Forelimb muscle (tissue), 1 donor: ENCODE results near the gene CD2AP. TPM values are rescaled to one million over a fixed set of nuclear protein-coding genes. Genes with fewer than 3 reads are reported as not detected.
"Not testable (repeated sequence)": the region's sequence is repeated elsewhere in the genome, so short reads cannot be mapped to it uniquely, and the experiment has no call there.

ENCODE experiments used
- DNase-seq: peaks from one replicate; pipeline ENCODE4 v3.0.0-alpha.2; 2013; ENCODE audit warnings: low read depth
- polyA plus RNA-seq: library from polyadenylated mRNA; unstranded; fragments of 120-200 nt; gene quantifications from one replicate; pipeline ENCODE4 v1.2.1, GENCODE V29; 2013; ENCODE audit not compliant: insufficient read length

CD2AP gene
- 9.3 TPM for polyA plus RNA-seq

- peak; percentile 62 for DNase-seq
These were observed at the start of gene CD2AP for GRCh38 chr6:47477497-47478232. Gene CD2AP, plus strand, starts transcription at chr6:47477789. Its CDS starts 456 bp downstream, at chr6:47478245.

DNA sequence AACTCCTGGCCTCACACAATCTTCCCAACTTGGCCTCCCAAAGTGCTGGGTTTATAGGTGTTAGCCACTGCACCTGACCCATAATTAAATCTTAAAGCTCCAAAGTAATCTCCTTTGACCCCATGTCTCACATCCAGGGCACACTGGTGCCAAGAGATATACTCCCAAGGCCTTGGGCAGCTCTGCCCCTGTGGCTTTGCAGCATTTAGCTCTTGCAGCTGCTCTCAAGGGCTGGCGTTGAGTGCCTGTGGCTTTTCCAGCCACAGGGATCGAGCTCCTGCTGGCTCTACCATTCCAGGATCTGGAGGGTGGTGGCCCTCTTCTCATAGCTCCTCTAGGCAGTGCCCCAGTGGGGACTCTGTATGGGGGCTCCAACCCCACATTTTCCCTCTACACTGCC, 49.3 kb upstream of the CD2AP start:
- DNase-seq, result no peak

DNA sequence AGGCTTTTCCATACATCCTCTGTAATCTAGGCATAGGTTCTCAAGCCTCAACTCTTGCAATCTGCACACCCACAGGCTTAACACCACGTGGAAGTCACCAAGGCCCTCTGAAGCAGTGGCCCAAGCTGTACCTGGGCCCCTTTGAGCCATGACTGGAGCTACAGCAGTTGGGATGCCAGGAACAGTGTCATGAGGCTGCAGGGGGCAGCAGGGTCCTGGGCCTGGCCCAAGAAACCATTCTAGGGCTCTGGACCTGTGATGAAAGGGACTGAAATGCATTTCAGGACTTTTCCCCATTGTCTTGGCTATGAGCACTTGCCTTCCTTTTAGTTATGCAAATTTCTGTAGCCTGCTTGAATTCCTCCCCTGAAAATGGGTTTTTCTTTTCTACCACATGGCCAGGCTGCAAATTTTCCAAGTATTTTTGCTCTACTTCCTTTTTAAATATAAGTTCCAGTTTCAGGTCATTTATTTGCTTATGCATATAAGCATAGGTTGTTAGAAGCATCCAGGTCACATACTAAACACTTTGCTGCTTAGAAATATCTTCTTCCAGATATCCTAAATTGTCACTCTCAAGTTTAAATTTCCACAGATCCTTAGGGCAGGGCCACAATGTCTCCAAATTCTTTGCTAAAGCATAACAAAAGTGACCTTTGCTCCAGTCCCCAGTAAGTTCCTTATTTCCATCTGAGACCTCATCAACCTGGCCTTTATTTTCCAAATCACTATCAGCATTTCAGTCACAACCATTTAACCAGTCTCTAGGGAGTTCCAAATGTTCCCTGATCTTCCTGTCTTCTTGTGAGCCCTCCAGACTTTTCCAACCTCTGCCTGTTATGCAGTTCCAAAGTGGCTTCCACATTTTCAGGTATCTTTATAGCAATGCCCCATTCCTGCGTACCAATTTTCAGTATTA, 48.6 kb upstream of the CD2AP start:
- DNase-seq, result no peak

GRCh38 chr6:47434372-47435253, 43.0 kb upstream of the CD2AP start:
- no peak for DNase-seq

DNA sequence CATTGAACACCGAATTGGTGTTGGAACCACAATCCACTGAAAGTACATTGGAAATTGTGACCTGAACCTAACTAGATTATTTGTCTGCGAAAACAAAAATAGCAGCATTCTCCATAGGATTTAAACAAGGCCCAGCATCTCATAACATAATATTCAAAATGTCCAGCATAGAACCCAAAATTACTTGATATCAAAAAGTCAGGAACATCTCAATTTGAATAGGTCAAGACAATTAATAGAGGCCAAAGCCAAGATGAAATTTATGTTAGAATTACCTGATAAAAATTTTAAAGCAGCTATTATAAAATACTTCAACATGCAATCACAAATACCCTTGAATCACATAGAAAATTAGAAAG, 42.4 kb upstream of the CD2AP start:
- no peak for DNase-seq

GRCh38 chr6:47437592-47437991, 40.0 kb upstream of the CD2AP start:
- no peak for DNase-seq

- DNase-seq, result no peak
These were observed 38.9 kb upstream of the CD2AP start for GRCh38 chr6:47438481-47439347.

DNA sequence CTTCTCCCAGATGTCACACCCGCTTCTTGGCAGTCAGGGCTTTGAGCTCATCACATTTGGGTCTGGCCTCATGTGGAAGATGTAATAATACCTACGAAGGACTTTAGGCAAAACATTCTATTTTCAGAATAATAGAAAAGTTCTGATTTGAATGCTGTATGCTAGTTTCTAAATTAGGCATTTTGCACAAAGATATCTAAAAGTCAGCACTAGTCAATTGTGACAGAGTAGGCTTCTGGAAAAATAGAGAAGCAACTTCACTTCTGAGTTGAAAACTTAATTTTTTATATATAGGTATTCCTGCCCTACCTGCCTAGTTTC, 38.3 kb upstream of the CD2AP start:
- no peak for DNase-seq

GRCh38 chr6:47440719-47441118, 36.9 kb upstream of the CD2AP start:
- DNase-seq, result no peak

DNA sequence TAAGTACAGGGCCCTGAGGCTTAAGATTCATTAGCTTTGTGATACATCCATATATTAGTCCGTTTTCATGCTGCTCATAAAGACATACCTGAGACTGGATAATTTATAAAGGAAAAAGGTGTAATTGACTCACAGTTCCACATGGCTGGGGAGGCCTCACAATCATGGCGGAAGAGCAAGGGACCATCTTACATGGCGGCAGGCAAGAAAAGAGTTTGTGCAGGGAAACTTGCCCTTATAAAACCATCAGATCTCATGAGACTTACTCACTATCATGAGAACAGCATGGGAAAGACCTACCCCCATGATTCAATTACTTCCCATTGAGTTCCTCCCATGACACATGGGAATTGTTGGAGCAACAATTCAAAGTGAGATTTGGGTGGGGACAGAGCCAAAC, 32.6 kb upstream of the CD2AP start:
- DNase-seq, result not testable (repeated sequence)

- DNase-seq, result no peak
These were observed 30.8 kb upstream of the CD2AP start for GRCh38 chr6:47446669-47447330.

DNA sequence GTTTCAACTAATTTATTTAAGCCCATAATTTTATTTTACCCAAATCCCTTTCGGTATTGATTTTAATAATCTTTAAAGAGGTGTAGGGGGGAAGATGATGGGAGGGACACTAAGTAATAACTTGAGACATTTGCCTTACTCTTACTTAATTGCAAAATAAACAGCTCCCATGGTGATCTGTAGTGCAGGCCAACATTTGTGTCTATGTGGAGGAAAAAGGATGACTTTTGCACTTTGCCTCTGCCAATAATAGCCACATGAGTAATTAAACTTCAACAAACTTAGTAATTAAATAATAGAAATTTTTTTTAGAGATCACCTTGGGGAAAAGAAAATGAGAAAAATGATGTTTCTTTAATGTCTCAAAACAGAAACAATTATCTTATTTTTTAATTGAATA, 29.9 kb upstream of the CD2AP start:
- DNase-seq, result no peak

- no peak for DNase-seq
These were observed 26.4 kb upstream of the CD2AP start for GRCh38 chr6:47451162-47451561.

DNA sequence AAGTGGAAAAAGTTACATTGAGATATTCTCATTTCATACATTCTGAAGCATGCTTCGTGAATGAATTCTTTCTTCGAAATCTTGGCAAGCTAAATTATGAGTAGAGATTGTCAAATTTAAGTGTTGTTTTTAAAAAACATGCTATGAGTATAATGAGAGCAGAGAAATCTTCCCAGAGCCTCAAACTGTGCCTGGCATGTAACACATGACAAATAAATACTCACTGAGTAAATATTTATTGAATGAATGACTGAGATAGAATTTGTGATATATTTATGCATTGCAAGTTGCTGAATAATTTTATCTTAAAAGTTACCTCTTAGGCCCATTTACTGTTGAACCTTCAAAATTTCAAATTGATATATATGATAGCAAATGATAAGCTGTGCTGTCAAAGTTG, 24.7 kb upstream of the CD2AP start:
- DNase-seq, result no peak

DNA sequence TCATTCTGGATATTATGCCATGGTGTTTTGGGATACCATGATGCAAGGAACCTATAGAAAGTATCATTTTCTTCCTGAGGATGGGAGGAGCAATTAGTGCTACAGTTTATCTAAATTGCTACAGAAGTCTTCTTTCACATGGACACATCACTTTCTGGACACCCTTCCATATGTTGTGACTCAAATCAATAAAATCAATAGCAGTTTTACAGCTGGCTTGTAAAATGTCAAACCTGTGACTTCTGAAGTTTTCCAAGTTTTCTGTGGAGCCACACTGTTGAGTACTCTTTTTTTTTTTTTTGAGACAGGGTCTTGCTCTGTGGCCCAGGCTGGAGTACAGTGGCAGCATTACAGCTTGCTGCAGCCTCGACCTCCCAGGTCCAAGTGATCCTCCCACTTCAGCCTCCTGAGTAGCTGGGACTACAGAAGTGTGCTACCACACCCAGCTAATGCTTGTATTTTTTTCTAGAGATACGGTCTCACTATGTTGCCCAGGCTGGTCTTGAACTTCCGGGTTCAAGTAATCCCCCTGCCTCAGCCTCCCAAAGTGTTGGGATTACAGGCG, 24.1 kb upstream of the CD2AP start:
- DNase-seq, result no peak

GRCh38 chr6:47454713-47455396, 22.7 kb upstream of the CD2AP start:
- no peak for DNase-seq

GRCh38 chr6:47455533-47456209, 21.9 kb upstream of the CD2AP start:
- DNase-seq, result no peak

DNA sequence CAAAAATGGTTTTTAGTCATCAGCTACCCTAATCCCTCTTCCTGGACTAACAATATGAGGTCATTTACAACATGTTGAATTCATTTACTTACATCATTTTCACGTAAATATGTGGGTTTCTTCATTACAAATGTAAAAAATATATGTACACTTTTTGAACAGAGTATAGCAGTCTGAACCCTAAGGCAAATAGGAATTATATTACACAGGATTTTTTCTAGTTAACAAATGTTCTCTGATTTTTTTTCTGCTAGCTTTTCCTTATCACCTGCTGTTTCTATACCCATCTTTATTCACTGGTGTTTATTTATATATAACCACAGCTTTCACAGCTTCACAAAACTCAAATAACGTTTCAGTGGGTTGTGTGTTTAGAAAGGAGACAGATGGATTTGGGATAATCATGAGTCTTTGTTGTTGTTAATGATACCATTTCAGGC, 21.0 kb upstream of the CD2AP start:
- no peak for DNase-seq

GRCh38 chr6:47457370-47457769, 20.2 kb upstream of the CD2AP start:
- no peak for DNase-seq
